Panc1 (cell line): Measurements from ENCODE around the gene MRAS.

Experiments used
- CTCF ChIP-seq: fragments of 450-650 bp; IDR thresholded peaks from 2 replicates; pipeline ENCODE4 v1.5.1; 2017; ENCODE audit warnings: mild to moderate bottlenecking
- POLR2AphosphoS5 ChIP-seq: IDR thresholded peaks from 2 replicates; pipeline ENCODE4 v1.6.1; 2012; ENCODE audit warnings: mild to moderate bottlenecking, low read depth, low read length, moderate library complexity
- REST ChIP-seq, 2 experiments: IDR thresholded peaks; 2 replicates each; pipeline ENCODE4 v1.6.1; 2011 to 2012; ENCODE audit warnings: low read depth in 2 of 2, control low read depth in 1 of 2, low read length in 1 of 2, mild to moderate bottlenecking in 1 of 2, moderate library complexity in 1 of 2; ENCODE audit not compliant: insufficient read depth in 1 of 2

- TF ChIP-seq CTCF (no peak), POLR2AphosphoS5 (no peak), REST (IDR thresholded peaks at IDR 0.05; ENCODE audit: insufficient read depth in 1 of 2, low read depth in 2 of 2, low read length in 1 of 2) (no peak)
Measured at GRCh38 chr3:138440596-138440995, 92.2 kb downstream of the MRAS start.
